Loucy (cell line): ENCODE measurements around the gene C1QTNF3.

Source experiments
- H2AFZ ChIP-seq: fragments of 200-600 bp; sonication (generic); 2 replicates; pipeline ENCODE4 v1.6.0; 2016; ENCODE audit warnings: antibody characterized with exemption, mild to moderate bottlenecking, low read length, moderate library complexity
- H3F3A ChIP-seq: fragments of 200-600 bp; 2 replicates; pipeline ENCODE4 v1.6.0; 2016; ENCODE audit warnings: antibody characterized with exemption, low read depth, mild to moderate bottlenecking
- H3K27me3 ChIP-seq: fragments of 200-600 bp; sonication (generic); 2 replicates; pipeline ENCODE4 v1.6.1; 2014; ENCODE audit warnings: low read length, mild to moderate bottlenecking; ENCODE audit not compliant: insufficient read depth, poor library complexity, severe bottlenecking
- H3K36me3 ChIP-seq: fragments of 200-600 bp; sonication (generic); 2 replicates; pipeline ENCODE4 v1.6.1; 2016; ENCODE audit warnings: low read length; ENCODE audit not compliant: insufficient read depth
- H3K4me1 ChIP-seq: fragments of 200-600 bp; sonication (generic); 2 replicates; pipeline ENCODE4 v1.5.1; 2014; ENCODE audit warnings: low read length, mild to moderate bottlenecking; ENCODE audit not compliant: insufficient read depth, poor library complexity, severe bottlenecking
- H3K4me2 ChIP-seq: fragments of 200-600 bp; sonication (generic); 2 replicates; pipeline ENCODE4 v1.6.0; 2014; ENCODE audit warnings: antibody characterized with exemption, low read length, low read depth, mild to moderate bottlenecking; ENCODE audit not compliant: poor library complexity, severe bottlenecking
- H3K4me3 ChIP-seq: fragments of 200-600 bp; sonication (generic); 2 replicates; pipeline ENCODE4 v1.5.1; 2014; ENCODE audit warnings: low read length, mild to moderate bottlenecking, mixed read lengths; ENCODE audit not compliant: poor library complexity, severe bottlenecking
- H3K79me2 ChIP-seq: fragments of 200-600 bp; sonication (generic); 2 replicates; pipeline ENCODE4 v1.6.1; 2014; ENCODE audit warnings: low read length; ENCODE audit not compliant: insufficient read depth
- H3K9ac ChIP-seq: fragments of 200-600 bp; sonication (generic); 2 replicates; pipeline ENCODE4 v1.6.0; 2014; ENCODE audit warnings: mild to moderate bottlenecking, low read depth, low read length, moderate library complexity; ENCODE audit not compliant: poor library complexity, severe bottlenecking
- H3K9me2 ChIP-seq: fragments of 200-600 bp; sonication (generic); replicated peaks from 2 replicates; pipeline ENCODE4 v1.6.1; 2016; ENCODE audit warnings: low read depth, low read length, mixed read lengths
- H3K9me3 ChIP-seq: fragments of 200-600 bp; sonication (generic); 2 replicates; pipeline ENCODE4 v1.6.1; 2014; ENCODE audit warnings: mild to moderate bottlenecking, antibody characterized with exemption, low read length, low read depth; ENCODE audit not compliant: insufficient read depth
- H4K20me1 ChIP-seq: fragments of 200-600 bp; sonication (generic); 2 replicates; pipeline ENCODE4 v1.6.0; 2014; ENCODE audit warnings: antibody characterized with exemption, low read length, mild to moderate bottlenecking; ENCODE audit not compliant: insufficient read depth, poor library complexity, severe bottlenecking
- CTCF ChIP-seq: fragments of 200-600 bp; sonication (generic); conservative IDR thresholded peaks from 2 replicates; pipeline ENCODE4 v1.5.1; 2014; ENCODE audit warnings: mild to moderate bottlenecking, antibody characterized with exemption, low read length
- EZH2phosphoT487 ChIP-seq: fragments of 200-600 bp; IDR thresholded peaks from 2 replicates; pipeline ENCODE4 v1.6.1; 2018; ENCODE audit warnings: antibody characterized with exemption, mild to moderate bottlenecking, moderate library complexity, borderline replicate concordance

C1QTNF3 gene

DNA sequence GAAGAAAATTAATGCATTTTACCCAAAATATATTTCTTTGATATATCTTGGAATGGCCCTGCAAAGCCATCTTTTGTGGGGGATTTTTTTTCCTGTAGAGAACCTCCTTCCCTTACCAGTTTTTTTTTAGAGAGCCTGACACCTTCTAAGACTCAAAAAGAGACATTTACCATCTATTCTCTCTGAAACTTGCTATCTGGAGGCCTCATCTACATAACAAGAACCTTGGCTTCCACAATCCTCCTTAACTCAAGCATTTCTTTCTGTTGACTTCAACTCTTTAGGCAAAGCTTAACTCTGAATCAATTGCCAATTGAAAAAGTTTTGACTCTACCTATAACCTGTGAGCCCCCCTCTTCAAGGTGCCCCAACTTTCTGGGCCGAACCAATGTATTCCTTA lies 64.7 kb downstream of the C1QTNF3 start:
- H2AFZ ChIP-seq: no peak overlapping the region
- H3K9me2 ChIP-seq: no peaks in the 10 kb centered on the region
- H3K79me2 ChIP-seq: no peaks in the 10 kb centered on the region
- no peak overlapping the region for H3K4me3 ChIP-seq
- H3F3A ChIP-seq: no peaks in the 10 kb centered on the region
- no peak overlapping the region for H3K4me2 ChIP-seq
- TF ChIP-seq EZH2phosphoT487 (no peak), CTCF (no peak)
- H3K4me1 ChIP-seq: no peaks in the 10 kb centered on the region
- H3K36me3 ChIP-seq: no peaks in the 10 kb centered on the region
- H3K9ac ChIP-seq: no peak overlapping the region
- no peaks in the 10 kb centered on the region for H3K27me3 ChIP-seq
- H4K20me1 ChIP-seq: no peaks in the 10 kb centered on the region
- H3K9me3 ChIP-seq: no peaks in the 10 kb centered on the region

- Histone ChIP-seq H3K79me2 (no peaks in the 10 kb centered on the region), H4K20me1 (no peaks in the 10 kb centered on the region), H2AFZ (no peak overlapping the region), H3K36me3 (no peaks in the 10 kb centered on the region), H3K4me2 (no peak overlapping the region), H3K4me1 (no peaks in the 10 kb centered on the region), H3K4me3 (no peak overlapping the region), H3K9me2 (no peaks in the 10 kb centered on the region), H3K9ac (no peak overlapping the region), H3K9me3 (no peaks in the 10 kb centered on the region), H3K27me3 (no peaks in the 10 kb centered on the region), H3F3A (no peaks in the 10 kb centered on the region)
- TF ChIP-seq CTCF (no peak), EZH2phosphoT487 (no peak)
Observed at GRCh38 chr5:33976307-33976706, 66.7 kb downstream of the C1QTNF3 start.

GRCh38 chr5:33975852-33976251 lies 67.2 kb downstream of the C1QTNF3 start:
- H2AFZ ChIP-seq: no peak overlapping the region
- no peak for TF ChIP-seq EZH2phosphoT487
- no peak for TF ChIP-seq CTCF
- no peaks in the 10 kb centered on the region for H4K20me1 ChIP-seq

More at GRCh38 chr5:33975852-33976251, 67.2 kb downstream of the C1QTNF3 start:
- no peaks in the 10 kb centered on the region for H3F3A ChIP-seq
- no peaks in the 10 kb centered on the region for H3K4me1 ChIP-seq
- H3K36me3 ChIP-seq: no peaks in the 10 kb centered on the region
- no peak overlapping the region for H3K9ac ChIP-seq
- H3K9me2 ChIP-seq: no peaks in the 10 kb centered on the region
- H3K27me3 ChIP-seq: no peaks in the 10 kb centered on the region
- H3K4me2 ChIP-seq: no peak overlapping the region
- H3K9me3 ChIP-seq: no peaks in the 10 kb centered on the region
- no peaks in the 10 kb centered on the region for H3K79me2 ChIP-seq
- no peak overlapping the region for H3K4me3 ChIP-seq
